Lower leg skin (tissue), 3 donors: ENCODE data around the gene MMP17.
"Not testable (repeated sequence)": the region's sequence is repeated elsewhere in the genome, so short reads cannot be mapped to it uniquely, and the experiment has no call there.

Source experiments
- POLR2A ChIP-seq, 2 donors: fragments of 450-650 bp; IDR thresholded peaks; one replicate each; pipeline ENCODE4 v1.6.1; 2016 to 2017; ENCODE audit warnings: antibody characterized with exemption in 2 of 2, mild to moderate bottlenecking in 1 of 2, moderate library complexity in 1 of 2
- TF ChIP-seq, protein P1 (sequence below), 3 donors: fragments of 450-650 bp; IDR thresholded peaks; one replicate each; pipeline ENCODE4 v1.5.1; 2016; ENCODE audit warnings: antibody characterized with exemption in 3 of 3, mild to moderate bottlenecking in 3 of 3, moderate library complexity in 2 of 3

GRCh38 chr12:131878436-131878835 lies 50.2 kb downstream of the MMP17 start:
- TF ChIP-seq, protein P1, sequence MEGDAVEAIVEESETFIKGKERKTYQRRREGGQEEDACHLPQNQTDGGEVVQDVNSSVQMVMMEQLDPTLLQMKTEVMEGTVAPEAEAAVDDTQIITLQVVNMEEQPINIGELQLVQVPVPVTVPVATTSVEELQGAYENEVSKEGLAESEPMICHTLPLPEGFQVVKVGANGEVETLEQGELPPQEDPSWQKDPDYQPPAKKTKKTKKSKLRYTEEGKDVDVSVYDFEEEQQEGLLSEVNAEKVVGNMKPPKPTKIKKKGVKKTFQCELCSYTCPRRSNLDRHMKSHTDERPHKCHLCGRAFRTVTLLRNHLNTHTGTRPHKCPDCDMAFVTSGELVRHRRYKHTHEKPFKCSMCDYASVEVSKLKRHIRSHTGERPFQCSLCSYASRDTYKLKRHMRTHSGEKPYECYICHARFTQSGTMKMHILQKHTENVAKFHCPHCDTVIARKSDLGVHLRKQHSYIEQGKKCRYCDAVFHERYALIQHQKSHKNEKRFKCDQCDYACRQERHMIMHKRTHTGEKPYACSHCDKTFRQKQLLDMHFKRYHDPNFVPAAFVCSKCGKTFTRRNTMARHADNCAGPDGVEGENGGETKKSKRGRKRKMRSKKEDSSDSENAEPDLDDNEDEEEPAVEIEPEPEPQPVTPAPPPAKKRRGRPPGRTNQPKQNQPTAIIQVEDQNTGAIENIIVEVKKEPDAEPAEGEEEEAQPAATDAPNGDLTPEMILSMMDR (IDR thresholded peaks at IDR 0.05) = not testable (repeated sequence)
- TF ChIP-seq POLR2A (IDR thresholded peaks at IDR 0.05) = not testable (repeated sequence)
